Activated CD8-positive, alpha-beta memory T cell treated with anti-CD3 and anti-CD28 coated beads, Interleukin-2, amount 50 U/mL, for 1 hour (primary cell): ENCODE data around the gene ZNF224.

Source experiments
- DNase-seq: peaks from one replicate; pipeline ENCODE4 v3.0.0-alpha.2; 2020; ENCODE audit errors: extremely low read depth

The ZNF224 gene

DNA sequence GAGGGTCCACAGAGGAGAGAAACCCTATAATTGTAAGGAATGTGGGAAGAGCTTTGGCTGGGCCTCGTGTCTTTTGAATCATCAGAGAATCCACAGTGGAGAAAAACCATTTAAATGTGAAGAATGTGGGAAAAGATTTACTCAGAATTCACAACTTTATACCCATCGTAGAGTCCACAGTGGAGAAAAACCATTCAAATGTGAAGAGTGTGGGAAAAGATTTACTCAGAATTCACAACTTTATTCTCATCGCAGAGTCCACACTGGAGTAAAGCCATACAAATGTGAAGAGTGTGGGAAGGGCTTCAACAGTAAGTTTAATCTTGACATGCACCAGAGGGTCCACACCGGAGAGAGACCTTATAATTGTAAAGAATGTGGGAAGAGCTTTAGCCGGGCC is 37.8 kb downstream of the ZNF224 start:
- DNase-seq, result no peak

DNA sequence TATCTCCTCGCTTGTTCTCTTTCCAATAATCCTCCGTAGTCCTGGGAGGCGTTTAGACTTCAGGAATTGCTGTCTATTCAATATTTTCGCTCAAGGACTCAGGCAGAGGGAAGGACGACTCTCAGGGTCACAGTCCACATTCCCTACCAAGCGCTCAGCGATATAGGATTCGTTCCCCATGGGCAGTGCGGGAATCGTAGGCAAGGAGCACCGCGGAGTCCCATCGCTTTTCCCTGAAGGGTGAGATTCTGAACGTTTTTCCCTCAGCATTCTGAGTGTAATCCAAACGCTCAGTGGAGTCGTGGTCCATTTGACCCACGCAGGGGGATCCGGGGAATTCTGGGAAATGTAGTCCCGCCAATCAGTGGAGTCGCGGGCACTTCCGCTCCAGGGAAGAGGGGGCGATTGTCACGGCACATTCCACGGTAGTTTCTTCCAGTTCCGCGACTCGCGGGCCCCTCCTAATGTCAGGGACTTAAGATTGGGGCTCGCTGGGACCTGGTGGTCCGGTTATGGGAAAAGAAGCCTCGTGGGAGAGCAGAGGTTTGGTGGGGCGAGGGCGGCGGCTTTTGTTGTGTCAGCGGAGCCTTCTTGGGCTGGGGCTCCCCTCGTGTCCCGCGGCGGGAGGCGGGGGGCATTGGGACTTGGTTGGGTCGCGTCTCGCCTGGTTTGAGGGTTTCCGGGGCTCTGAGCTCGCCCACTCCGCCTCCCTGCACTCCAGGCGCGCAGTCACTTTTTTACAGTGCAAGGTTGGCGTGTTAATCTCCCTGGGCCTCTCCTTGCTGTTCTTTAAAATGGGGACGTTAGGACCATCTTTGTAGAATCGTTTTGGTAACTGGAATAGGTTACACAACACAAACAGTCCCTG is 47.3 kb downstream of the ZNF224 start, which contains the start of gene ZNF234:
Gene ZNF234 (plus strand): TSS at position 364 of the 868 bp plus-strand sequence. CDS start 3,079 bp downstream, outside the sequence.
- DNase-seq, result peak; percentile 43

DNA sequence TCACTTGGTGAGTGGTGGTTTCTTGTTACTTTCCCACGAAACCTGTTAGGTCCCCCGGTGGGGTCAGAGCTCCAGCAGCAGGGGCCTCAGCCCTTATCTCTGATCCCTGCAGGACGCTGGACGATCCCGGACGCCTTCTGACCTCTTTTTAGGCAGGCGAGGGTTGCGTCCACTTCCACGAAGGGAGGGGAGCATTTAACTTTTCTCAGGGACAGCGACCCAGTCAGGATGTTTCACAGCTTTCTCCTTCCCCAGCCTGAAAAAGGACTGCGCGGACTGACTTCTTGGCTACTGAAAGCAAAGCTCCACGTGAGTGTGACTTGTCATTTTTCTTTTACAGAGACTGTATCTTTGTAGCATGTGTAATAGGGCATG is 47.9 kb downstream of the ZNF224 start:
- DNase-seq, result no peak

DNA sequence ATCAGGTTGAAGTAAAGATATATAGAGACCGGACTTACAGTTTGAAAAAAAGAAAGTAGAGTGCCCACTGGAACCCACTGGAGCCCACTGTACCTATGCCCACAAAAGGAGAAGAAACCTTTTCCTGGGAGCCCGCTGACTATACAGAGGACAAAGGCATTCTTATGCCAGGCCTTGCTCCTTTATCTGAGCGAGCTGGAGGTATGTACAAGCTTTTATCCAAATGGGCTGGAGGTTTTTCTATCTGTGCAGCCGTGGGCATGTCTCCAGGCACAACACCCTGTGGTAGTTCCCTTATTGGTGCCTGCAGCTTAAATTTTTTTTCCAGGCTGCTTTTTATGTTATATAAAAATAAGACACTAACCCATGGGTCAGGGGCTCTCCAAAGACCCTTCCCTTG is 55.6 kb downstream of the ZNF224 start:
- no peak for DNase-seq

DNA sequence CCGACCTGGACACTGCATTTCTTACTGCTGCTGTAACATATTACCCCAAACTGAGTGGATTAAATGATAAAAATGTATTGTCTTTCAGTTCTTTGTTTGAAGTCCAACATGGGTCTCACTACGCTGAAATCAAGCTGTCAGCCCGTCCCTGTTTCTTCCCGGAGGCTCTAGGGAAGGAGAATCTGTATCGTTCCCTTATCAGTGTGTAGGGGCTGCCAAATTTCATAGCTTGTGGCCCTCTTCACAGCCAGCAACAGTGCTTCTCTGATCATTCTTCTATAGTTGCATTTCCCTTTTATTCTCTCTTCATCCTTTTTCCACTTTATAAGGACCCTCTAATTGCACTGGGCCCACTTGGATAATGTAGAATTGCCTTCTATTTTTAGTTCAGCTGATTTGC is 57.3 kb downstream of the ZNF224 start:
- no peak for DNase-seq

DNA sequence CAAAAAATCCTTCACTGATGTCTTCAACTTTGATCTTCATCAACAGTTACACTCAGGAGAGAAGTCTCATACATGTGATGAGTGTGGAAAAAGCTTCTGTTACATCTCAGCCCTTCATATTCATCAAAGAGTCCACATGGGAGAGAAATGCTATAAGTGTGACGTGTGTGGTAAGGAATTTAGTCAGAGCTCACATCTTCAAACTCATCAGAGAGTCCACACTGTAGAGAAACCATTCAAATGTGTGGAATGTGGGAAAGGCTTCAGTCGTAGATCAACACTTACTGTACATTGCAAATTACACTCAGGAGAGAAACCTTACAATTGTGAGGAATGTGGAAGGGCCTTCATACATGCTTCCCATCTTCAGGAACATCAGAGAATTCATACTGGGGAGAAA is 62.3 kb downstream of the ZNF224 start:
- DNase-seq, result no peak
